HCT116 (cell line): ENCODE measurements around the gene KYNU.

Experiments used
- CBX3 ChIP-seq: IDR thresholded peaks from 2 replicates; pipeline ENCODE4 v1.6.1; 2012; ENCODE audit warnings: low read depth
- CTCF ChIP-seq, 3 experiments: fragments of 200-600 bp in 1 of 3; sonication (generic) in 1 of 3; IDR thresholded peaks in 2 of 3; conservative IDR thresholded peaks in 1 of 3; 2 replicates each; pipeline ENCODE4 v1.5.1; 2012 to 2017; ENCODE audit warnings: low read depth in 2 of 3, low read length in 2 of 3, antibody characterized with exemption in 1 of 3, borderline replicate concordance in 1 of 3, control low read depth in 1 of 3, mild to moderate bottlenecking in 1 of 3, mixed read lengths in 1 of 3, mixed run types in 1 of 3, moderate library complexity in 1 of 3; ENCODE audit not compliant: insufficient read depth in 1 of 3
- POLR2A ChIP-seq: IDR thresholded peaks from 2 replicates; pipeline ENCODE4 v1.7.0; 2011; ENCODE audit warnings: borderline replicate concordance; ENCODE audit not compliant: insufficient read depth, insufficient read length; ENCODE audit errors: extremely low read depth
- SRF ChIP-seq: IDR thresholded peaks from 2 replicates; pipeline ENCODE4 v1.6.1; 2012; ENCODE audit warnings: low read depth
- ZFX ChIP-seq: fragments of 450-650 bp; IDR thresholded peaks from 2 replicates; pipeline ENCODE4 v1.6.1; 2017
- ZNF274 ChIP-seq: fragments of 200-500 bp; sonication (Bioruptor generic); IDR thresholded peaks from 2 replicates; pipeline ENCODE4 v1.6.1; 2014; ENCODE audit warnings: mild to moderate bottlenecking, low read depth, low read length, inconsistent platforms
- TF ChIP-seq, protein P1 (sequence below): IDR thresholded peaks from 2 replicates; pipeline ENCODE4 v1.6.1; 2012; ENCODE audit warnings: low read depth
- TF ChIP-seq, protein P2 (sequence below): IDR thresholded peaks from 2 replicates; pipeline ENCODE4 v1.6.1; 2012

DNA sequence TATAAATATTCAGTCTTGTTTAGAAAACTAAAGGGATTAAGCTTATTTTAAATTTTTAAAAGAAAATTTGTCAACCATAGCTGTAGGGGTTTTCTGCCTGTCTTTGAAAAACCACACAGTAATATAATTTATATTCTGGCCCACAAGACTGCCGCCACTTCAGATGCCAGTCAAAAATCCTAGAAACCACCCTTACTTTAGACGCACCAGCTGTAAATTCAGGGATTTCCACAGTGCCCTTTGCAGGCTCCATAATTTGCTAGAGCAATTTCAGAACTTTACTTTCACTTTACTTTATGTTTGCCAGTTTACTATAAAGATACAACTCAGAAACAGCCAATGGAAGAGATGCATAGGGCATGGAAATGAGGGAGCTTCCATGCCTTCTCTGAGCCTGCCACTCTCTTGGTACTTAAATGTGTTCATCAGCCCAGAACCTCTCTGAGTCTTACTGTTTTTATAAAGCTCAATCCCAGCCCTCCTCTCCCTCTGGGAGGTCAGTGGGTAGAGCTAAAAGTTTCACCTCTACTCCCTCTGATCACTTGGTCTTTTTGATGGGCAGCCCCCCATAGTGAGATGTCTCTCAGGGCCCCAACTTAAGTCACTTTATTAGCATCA lies 63.3 kb downstream of the KYNU start:
- TF ChIP-seq CBX3 (no peak), CTCF (IDR thresholded peaks at IDR 0.05 in 2 of 3, conservative IDR thresholded peaks at IDR 0.05 in 1 of 3; ENCODE audit: borderline replicate concordance in 1 of 3, insufficient read depth in 1 of 3, low read depth in 2 of 3, low read length in 2 of 3) (no peak), ZNF274 (no peak), POLR2A (no peak), SRF (no peak), ZFX (no peak)
- TF ChIP-seq, protein P1, sequence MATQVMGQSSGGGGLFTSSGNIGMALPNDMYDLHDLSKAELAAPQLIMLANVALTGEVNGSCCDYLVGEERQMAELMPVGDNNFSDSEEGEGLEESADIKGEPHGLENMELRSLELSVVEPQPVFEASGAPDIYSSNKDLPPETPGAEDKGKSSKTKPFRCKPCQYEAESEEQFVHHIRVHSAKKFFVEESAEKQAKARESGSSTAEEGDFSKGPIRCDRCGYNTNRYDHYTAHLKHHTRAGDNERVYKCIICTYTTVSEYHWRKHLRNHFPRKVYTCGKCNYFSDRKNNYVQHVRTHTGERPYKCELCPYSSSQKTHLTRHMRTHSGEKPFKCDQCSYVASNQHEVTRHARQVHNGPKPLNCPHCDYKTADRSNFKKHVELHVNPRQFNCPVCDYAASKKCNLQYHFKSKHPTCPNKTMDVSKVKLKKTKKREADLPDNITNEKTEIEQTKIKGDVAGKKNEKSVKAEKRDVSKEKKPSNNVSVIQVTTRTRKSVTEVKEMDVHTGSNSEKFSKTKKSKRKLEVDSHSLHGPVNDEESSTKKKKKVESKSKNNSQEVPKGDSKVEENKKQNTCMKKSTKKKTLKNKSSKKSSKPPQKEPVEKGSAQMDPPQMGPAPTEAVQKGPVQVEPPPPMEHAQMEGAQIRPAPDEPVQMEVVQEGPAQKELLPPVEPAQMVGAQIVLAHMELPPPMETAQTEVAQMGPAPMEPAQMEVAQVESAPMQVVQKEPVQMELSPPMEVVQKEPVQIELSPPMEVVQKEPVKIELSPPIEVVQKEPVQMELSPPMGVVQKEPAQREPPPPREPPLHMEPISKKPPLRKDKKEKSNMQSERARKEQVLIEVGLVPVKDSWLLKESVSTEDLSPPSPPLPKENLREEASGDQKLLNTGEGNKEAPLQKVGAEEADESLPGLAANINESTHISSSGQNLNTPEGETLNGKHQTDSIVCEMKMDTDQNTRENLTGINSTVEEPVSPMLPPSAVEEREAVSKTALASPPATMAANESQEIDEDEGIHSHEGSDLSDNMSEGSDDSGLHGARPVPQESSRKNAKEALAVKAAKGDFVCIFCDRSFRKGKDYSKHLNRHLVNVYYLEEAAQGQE, result no peak
- TF ChIP-seq, protein P2, sequence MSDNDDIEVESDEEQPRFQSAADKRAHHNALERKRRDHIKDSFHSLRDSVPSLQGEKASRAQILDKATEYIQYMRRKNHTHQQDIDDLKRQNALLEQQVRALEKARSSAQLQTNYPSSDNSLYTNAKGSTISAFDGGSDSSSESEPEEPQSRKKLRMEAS, result no peak
